ENCODE data around the gene DEAF1. TPM values are rescaled to one million over a fixed set of nuclear protein-coding genes. Genes with fewer than 3 reads are reported as not detected.

The DEAF1 gene
- total and polyA plus RNA-seq, 2 donors (not counting 3 experiments of a cell fraction or from before 2014, with no cell fraction given): 43.6 to 55.7 TPM

DNA sequence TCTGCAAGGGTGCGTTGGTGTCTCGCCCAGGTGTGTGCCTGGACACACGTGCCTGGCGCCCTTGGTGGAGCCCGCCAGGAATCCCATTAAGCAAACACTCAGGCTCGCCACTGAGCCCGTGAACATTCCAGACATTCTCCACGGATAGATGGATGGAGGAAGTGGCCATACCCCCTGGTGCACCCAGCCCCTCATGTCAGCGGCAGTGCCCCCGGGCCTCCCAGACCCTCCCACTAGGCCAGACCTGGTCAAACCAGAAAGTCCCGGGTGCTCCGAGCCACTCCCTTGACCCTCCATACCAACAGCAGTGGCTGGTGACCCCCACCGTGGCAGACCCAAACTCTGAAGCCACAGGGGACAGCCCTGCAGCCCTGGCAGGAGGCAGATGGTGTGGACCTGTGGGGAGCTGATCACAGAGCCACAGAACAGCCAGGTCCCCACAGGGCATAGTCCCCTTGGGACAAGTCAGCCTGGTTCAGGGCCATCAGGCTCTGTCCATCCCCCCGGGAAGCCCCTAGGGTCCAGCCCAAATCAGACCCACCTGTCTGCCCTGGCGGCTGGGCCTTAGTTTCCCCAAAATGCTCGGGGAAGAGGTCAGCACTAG is 12.9 kb upstream of the DEAF1 start:
- intact Hi-C loops (cut with micrococcal nuclease) (no loop called here), dilution Hi-C loops (cut with MboI; ENCODE audit: extremely low pct_ligation_motif_present, low sequenced_read_pairs) (no loop called here)
- peaks cover 5% of the 10 kb centered on the region for H3K4me1 ChIP-seq (ENCODE audit: control insufficient read depth, extremely low read depth, insufficient read depth, low read length)
- no peak overlapping the region for H3K4me3 ChIP-seq (replicated peaks in 1 of 3; ENCODE audit: insufficient read depth in 1 of 3, low read depth in 1 of 3, low read length in 3 of 3)
- H3K9me3 ChIP-seq (replicated peaks; ENCODE audit: control insufficient read depth, insufficient read depth, low read length): no peaks in the 10 kb centered on the region
- H3K9ac ChIP-seq (replicated peaks; ENCODE audit: extremely low read depth, insufficient read depth, low read length): no peak overlapping the region
- H4K20me1 ChIP-seq (replicated peaks; ENCODE audit: control insufficient read depth, extremely low read depth, insufficient read depth, low read length): no peaks in the 10 kb centered on the region
- H3K36me3 ChIP-seq (ENCODE audit: control insufficient read depth in 2 of 2, extremely low read depth in 1 of 2, insufficient read depth in 2 of 2, low read length in 2 of 2): no peaks in the 10 kb centered on the region
- FAIRE-seq (no peak), DNase-seq (ENCODE audit: low read depth, low spot score) (no peak)
- H3K27me3 ChIP-seq (ENCODE audit: control insufficient read depth in 2 of 2, insufficient read depth in 2 of 2, low read length in 2 of 2): no peaks in the 10 kb centered on the region
- H3K9me1 ChIP-seq (replicated peaks; ENCODE audit: control insufficient read depth, extremely low read depth, insufficient read depth, low read length): no peaks in the 10 kb centered on the region
- H3K79me2 ChIP-seq (ENCODE audit: control insufficient read depth, insufficient read depth, low read length): no peaks in the 10 kb centered on the region
- BruUV-seq (replicated peaks): no TSS peak
- TF ChIP-seq GATA2 (IDR thresholded peaks at IDR 0.05; ENCODE audit: insufficient read depth, insufficient read length, low read depth, low read length) (no peak), FOS (IDR thresholded peaks at IDR 0.05; ENCODE audit: borderline replicate concordance, insufficient read depth, low read length) (no peak), JUN (IDR thresholded peaks at IDR 0.05; ENCODE audit: borderline replicate concordance, insufficient read depth, insufficient read length, low read depth) (no peak), MYC (IDR thresholded peaks at IDR 0.05; ENCODE audit: low read depth, low read length) (no peak), POLR2A (IDR thresholded peaks at IDR 0.05; ENCODE audit: low read depth, low read length) (no peak), EZH2 (IDR thresholded peaks at IDR 0.05; ENCODE audit: borderline replicate concordance, low read depth, low read length, severe bottlenecking) (no peak), POLR2AphosphoS5 (IDR thresholded peaks at IDR 0.05; ENCODE audit: insufficient read depth, low read depth, low read length) (no peak)
- TF ChIP-seq, protein P1, sequence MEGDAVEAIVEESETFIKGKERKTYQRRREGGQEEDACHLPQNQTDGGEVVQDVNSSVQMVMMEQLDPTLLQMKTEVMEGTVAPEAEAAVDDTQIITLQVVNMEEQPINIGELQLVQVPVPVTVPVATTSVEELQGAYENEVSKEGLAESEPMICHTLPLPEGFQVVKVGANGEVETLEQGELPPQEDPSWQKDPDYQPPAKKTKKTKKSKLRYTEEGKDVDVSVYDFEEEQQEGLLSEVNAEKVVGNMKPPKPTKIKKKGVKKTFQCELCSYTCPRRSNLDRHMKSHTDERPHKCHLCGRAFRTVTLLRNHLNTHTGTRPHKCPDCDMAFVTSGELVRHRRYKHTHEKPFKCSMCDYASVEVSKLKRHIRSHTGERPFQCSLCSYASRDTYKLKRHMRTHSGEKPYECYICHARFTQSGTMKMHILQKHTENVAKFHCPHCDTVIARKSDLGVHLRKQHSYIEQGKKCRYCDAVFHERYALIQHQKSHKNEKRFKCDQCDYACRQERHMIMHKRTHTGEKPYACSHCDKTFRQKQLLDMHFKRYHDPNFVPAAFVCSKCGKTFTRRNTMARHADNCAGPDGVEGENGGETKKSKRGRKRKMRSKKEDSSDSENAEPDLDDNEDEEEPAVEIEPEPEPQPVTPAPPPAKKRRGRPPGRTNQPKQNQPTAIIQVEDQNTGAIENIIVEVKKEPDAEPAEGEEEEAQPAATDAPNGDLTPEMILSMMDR (IDR thresholded peaks at IDR 0.05; ENCODE audit: extremely low read depth in 1 of 2, insufficient read depth in 1 of 2, low read depth in 1 of 2, low read length in 2 of 2): no peak
- TF ChIP-seq, protein P2, sequence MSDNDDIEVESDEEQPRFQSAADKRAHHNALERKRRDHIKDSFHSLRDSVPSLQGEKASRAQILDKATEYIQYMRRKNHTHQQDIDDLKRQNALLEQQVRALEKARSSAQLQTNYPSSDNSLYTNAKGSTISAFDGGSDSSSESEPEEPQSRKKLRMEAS (IDR thresholded peaks at IDR 0.05; ENCODE audit: insufficient read depth, insufficient read length): no peak
- POLR2A ChIA-PET: interaction anchor here (0.6 kb wide), 1 partner anchor 23 kb away, joined by 3 read pairs; no protein-coding TSS in a partner anchor
- H3K4me2 ChIP-seq (ENCODE audit: insufficient read depth, low read length): no peak overlapping the region
- CTCF ChIA-PET: no interaction called here
- H3K27ac ChIP-seq (ENCODE audit: insufficient read depth, low read depth, low read length): no peak overlapping the region
- H2AFZ ChIP-seq (ENCODE audit: low read depth, low read length): no peak overlapping the region

Measured in endothelial cell of umbilical vein (primary cell).